Activated CD8-positive, alpha-beta memory T cell treated with anti-CD3 and anti-CD28 coated beads for 1 hour (primary cell): Measurements from ENCODE around the gene GALNT9.
"Not testable (repeated sequence)": the region's sequence is repeated elsewhere in the genome, so short reads cannot be mapped to it uniquely, and the experiment has no call there.

ENCODE experiments used
- DNase-seq, 2 donors: peaks; one replicate each; pipeline ENCODE4 v3.0.0-alpha.2; 2020; ENCODE audit warnings: low read depth in 1 of 2; ENCODE audit errors: extremely low read depth in 1 of 2

The GALNT9 gene

GRCh38 chr12:132314516-132315233 lies 14.7 kb downstream of the GALNT9 start:
- no peak for DNase-seq

DNA sequence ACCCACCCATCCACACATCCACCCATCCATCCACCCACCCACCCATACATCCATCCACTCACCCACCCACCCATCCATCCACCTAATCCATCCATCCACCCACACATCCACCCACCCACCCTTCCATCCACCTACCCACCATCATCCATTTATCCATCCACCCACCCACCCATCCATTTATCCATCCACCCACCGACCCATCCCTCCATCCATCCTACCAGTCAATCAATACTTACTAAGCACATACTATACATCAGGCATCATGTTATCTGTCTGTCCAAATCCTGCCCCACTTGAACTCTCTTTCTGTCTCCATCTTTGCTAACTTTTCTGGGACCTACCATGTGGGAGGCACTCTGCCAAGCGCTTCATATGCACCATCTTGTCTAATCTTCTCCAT lies 15.4 kb downstream of the GALNT9 start:
- no peak for DNase-seq

- no peak for DNase-seq
Observed at GRCh38 chr12:132313182-132313581, 16.2 kb downstream of the GALNT9 start.

GRCh38 chr12:132312516-132312915 lies 16.9 kb downstream of the GALNT9 start:
- DNase-seq = no peak

DNA sequence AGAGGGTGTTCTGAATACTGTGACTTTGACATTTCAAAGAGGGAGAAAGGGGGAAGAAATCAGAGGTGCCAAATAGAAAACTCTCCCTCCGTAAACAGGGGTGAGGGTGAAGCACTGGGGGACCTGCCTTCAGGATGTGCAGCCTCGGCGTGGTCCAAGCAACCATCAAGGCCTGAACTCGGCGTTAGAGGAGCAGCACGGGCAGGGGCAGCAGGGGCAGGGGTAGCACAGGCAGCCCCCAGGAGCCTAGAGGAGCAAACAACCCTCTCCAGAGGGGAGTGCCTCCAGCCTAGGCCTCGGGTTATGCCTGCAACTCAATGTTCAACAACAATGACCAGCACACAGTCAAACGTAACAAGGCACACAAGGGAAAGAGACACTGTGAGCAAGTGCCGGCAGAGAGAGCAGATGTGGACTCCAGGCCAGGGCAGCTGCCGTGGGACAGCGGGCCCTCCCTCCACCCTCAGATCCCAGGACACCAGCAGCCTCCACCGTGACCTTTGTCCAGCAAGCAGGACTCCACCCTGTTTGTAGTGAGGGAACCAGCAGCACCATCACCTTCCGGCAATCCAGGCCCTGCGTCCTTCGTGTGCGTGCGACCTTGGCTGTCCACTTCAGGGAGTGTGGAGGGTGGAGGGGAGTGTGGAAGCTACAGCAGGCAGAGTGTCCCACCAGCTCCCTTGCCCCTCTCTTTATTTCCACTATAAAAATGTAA lies 18.0 kb downstream of the GALNT9 start:
- DNase-seq = no peak

DNA sequence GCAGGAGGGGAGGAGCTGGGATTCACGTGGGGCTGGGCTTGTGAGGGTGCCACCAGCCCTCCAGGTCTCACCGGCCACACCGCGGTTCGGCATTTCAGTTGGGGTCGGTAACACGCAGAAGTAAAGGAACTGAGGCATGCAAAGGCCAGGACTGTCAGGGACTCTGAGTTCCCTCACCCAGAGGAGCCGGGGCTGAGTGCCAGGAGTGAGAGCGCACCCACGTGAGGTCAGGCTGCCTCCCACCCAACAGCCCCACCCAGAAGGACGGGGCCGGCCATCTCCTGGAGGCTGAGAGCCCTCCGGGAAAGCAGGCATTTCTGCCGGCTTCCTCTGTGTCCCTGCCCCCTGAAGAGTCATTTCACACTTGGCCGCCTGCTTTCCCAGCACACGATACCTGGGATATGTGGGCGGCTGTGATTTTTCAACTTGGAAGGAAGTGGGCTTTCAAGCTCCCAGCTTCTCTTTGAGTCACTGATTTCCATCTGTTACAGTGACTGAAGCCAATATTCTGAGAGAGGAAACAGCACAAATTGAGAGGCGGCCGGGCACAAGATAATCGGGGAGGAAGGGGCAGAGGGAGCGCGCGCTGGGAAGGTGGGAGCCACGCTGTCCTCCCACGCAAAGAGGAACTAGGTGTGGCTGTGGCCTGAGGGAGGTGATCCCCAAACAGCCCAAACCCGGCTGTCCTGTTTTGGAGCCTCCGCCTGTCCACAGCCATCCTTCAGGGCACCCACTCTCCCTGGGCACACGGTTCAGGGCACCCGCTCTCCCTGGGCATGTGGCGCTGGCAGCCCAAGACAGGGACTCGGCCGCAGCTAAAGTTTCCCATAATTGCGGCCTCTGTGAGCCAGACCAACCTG lies 19.0 kb downstream of the GALNT9 start:
- DNase-seq = no peak

- DNase-seq = no peak
Observed at GRCh38 chr12:132309596-132310086, 19.7 kb downstream of the GALNT9 start.

GRCh38 chr12:132308853-132309595 lies 20.4 kb downstream of the GALNT9 start:
- DNase-seq = no peak

- DNase-seq = no peak
Observed at GRCh38 chr12:132307976-132308852, 21.2 kb downstream of the GALNT9 start.

- DNase-seq = no peak
Observed at GRCh38 chr12:132306885-132307191, 22.6 kb downstream of the GALNT9 start.

GRCh38 chr12:132305991-132306884 lies 23.2 kb downstream of the GALNT9 start:
- no peak for DNase-seq

- no peak for DNase-seq
Observed at GRCh38 chr12:132305560-132305966, 23.8 kb downstream of the GALNT9 start.

GRCh38 chr12:132304866-132305265 lies 24.5 kb downstream of the GALNT9 start:
- DNase-seq = not testable (repeated sequence)

DNA sequence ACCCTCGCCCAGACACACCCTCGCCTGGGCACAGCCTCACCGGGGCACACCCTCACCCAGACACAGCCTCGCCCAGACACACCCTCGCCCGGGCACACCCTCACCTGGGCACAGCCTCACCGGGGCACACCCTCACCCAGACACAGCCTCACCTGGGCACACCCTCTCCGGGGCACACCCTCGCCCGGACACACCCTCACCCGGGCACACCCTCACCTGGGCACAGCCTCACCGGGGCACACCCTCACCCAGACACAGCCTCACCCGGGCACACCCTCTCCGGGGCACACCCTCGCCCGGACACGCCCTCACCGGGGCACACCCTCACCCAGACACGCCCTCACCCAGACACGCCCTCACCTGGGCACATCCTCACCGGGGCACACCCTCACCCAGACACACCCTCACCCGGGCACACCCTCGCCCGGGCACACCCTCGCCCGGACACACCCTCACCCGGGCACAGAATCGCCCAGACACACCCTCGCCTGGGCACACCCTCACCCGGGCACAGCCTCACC lies 25.5 kb downstream of the GALNT9 start:
- DNase-seq = not testable (repeated sequence)

GRCh38 chr12:132302466-132303358 lies 26.7 kb downstream of the GALNT9 start:
- DNase-seq = no peak

GRCh38 chr12:132300789-132301722 lies 28.3 kb downstream of the GALNT9 start:
- DNase-seq = no peak

GRCh38 chr12:132296063-132296462 lies 33.3 kb downstream of the GALNT9 start:
- no peak for DNase-seq
